GM19351 (cell line): Measurements from ENCODE around the gene ITGA7.

Experiments
- ATAC-seq: cut with Tn5 transposase; IDR thresholded peaks from one replicate; pipeline ENCODE4 v1.9.1; 2021; ENCODE audit warnings: mild to moderate bottlenecking, moderate library complexity; ENCODE audit not compliant: unreplicated experiment

Gene ITGA7

DNA sequence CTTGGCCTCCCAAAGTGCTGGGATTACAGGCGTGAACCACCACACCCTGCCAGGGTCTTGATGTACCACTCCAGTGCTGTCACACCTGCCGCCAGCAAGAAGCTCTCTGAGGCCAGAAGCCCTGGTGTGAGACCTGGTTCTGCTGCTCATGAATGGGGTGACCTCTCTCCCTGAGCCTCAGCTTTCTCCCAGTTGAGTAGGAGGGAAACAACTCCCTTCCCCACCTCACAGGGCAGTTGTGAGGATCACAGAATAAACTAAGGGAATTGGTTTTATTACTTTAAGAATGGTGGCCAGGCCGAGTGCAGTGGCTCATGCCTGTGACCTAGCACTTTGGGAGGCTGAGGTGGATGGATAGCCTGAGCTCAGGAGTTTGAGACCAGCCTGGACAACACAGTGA is 26.9 kb upstream of the ITGA7 start:
- ATAC-seq = no peak

DNA sequence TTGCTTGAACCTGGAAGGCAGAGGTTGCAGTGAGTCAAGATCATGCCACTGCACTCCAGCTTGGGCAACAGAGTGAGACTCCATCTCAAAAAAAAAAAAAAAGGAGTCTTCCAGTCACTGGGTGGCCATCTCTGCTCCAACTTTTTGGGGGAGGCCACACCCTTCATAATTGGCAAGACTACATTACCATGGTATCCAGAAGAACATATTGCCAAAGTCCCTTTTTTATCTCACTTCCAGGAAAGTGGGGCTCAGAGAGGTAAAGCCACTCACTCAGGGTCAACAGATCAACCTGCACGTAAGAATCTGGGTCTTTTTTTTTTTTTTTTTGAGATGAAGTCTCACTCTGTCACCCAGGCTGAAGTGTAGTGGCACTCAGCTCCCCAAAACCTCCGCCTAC is 26.2 kb upstream of the ITGA7 start:
- no peak for ATAC-seq

DNA sequence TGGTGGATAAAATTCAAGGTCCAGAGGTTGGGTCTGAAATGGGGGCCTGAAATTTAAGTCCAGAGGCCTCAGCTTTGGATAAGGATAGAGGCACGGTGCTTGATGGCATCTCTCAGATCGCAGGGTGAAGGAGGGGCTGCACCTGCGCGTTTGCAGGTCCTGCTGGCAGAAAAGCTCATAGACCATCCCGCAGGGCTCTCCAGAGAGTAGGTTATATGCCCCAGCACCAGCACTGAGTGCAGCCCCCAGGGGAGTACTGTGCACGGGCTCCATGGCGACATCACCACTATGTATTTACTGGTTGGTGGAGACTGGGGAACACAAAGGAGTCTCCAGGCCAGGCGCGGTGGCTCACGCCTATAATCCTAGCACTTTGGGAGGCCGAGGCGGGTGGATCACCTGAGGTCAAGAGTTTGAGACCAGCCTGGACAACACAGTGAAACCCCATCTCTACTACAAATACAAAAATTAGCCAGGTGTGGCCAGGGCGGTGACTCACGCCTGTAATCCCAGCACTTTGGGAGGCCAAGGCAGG is 25.4 kb upstream of the ITGA7 start:
- no peak for ATAC-seq

DNA sequence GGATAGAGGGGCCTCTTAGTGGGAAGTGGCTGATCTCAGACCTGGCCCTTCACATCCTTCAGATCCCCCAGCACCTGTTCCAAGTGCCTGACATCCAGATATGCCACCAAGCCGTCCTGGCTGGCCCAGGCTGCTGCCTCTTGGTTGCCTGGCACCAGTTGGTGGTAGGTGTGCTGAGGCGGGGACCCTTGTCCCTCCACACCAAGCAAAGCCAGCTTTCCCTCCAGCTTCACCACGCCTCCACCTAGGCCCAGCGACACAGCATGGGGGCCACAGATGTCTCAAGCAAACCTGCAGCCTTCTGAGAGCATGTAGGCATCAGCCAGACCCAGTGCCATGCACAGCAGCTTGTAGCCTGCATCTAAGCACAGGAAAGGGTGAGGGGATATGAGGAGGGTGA is 24.6 kb upstream of the ITGA7 start:
- ATAC-seq = no peak

DNA sequence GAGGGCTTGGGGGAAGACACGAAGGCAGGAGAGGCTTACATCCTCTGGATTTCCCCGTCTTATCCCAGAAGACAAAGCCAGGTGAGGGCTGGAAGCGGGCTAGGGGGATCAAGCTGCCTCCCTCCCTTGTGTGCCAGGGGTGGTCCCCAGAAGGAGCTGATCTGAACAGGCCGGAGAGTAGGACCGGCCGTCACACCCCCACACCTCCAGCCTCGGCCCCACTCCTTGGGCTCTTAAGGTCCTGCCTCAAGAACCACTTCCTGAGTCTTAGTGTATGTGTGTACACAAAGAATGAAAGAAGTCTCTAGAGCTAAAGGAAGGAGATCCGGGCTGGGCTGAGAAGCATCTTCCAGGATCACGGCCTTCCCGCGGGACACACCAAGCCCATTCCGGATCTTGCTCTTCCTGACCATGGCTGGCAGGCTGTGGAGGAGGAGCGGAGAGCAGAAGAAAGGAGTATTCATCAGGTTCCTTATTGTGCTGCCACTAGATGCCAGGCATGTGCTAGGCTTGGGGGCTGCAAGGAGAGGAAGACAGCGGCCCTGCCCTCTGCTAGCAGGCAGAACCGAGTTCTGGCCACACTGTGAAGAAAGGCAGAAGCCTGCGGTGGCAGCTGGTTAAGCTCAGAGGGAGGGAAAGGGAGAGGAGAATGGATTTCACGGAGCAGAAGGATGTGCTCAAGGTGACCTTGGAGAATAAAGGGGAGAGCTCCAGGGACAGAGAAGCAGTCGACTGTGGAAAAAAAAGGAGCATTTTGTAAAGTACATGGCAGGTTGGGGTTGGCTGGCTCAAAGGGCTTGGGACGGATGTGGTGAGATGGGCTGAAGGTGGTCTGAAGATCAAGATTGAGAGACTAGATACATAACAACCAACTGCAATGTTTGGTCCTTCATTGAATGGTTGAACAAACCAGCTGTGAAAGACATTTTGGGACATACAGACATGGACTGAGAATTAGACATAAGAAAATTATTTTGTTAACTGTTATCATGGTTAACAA is 22.4 kb upstream of the ITGA7 start:
- ATAC-seq = peak; percentile 42

DNA sequence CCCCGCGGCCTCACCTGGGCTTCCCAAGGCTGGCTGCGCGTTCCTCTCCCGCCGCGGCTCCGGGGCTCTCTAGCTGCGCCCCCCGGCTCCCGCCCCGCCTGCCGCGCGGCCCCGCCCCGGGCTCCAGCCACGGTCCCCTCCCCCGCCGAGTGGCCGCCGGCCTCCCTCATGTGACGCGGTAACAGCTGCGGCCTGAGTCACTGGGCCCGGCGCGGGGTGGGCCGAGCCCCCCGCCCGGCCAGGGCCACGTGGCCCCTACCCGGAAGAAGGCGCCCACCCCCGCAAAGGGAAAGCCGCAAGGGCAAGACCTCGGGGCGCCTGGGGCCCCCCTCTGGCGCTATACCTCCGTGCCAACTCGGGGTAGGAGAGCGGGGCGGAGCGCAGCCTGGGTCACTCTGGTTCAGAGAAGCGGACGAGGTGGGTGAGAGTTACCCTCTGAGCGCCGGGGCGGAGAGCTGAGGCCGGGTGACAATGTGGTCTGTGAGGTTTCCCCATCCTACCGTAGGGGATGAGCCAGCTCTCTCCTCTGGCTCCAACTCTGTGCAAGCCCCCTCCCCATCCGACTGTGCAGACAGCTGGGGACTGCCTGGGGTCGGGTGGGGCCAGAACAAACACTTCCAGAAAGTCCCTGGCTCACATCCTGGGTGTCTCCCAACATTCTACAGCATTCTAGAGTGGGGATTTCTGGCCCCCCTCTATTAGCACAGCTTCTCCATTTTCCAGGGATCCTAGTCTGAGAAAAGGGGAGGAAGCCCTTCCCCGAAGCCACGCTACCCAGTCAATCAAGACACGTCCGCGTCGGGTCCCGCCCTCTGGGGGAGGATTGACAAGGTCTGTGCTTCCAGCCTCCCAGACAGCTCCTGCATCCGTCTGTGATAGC is 21.5 kb upstream of the ITGA7 start, which contains the start of gene CD63:
Gene CD63 (minus strand): TSS at position 71 of the 880 bp plus-strand sequence. CDS start 668 bp downstream, outside the sequence.
- ATAC-seq = peak; percentile 63

DNA sequence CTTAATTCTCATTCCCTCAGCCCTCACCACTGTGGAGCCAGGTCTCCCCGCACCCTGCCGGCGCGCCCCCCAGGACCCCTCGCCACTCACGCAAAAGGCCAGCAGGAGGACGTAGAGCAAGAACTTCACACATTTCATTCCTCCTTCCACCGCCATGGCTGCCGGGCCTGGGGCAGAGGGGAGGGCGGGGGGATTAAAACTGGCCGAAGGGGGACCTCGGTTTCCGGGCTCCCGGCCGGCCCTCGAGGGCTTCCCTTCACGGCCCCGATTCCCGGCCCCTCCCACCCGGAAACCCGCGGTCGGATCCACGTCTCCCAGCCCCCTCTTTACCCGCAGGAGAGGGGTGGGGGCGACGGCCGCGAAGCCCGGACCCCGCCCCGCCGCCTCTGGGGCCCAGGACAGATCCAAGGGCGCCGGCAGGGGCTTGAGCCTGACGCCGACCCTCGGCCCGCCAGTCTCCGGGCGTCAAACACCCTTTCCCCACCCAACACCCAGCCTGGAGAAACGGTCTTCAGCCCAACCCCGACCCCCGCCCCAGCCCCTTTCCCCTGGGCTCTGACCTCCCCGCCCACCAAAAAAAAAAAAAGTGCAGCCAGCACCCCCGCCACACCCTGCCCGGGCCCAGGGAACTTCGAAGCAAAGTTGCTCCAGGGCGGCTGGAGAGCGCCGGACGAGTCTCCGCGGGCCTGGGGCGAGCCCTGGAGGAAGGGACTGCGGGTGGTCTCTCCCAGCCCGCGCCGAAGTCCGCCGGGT is 20.7 kb upstream of the ITGA7 start:
- peak; percentile 19 for ATAC-seq

DNA sequence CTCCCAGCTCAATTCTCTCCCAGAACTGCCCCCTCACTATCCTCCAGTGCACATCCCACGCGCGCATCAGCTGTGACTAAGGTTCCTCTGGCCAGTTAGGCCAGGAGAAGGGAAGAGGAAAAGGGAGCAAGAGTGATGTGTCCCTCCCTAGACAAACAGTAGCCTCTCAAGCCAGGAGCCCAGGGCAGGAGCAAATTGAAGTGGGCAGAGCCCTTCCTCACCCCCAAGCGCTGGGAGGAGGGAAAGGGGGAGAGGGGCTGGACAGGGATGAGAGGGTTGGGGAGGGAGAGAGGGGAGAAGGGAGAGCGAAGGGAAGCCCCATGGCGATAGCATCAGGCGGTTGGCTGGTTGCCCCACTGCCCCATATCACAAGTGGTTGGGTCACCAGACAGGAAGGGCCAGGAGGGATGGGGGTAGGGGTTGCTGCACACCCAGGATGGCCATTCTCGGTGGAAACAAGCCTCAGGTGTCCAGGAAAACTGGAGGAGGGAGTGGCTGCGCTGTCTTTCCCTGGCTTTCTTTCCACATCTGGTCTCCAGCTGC is 20.0 kb upstream of the ITGA7 start:
- no peak for ATAC-seq

DNA sequence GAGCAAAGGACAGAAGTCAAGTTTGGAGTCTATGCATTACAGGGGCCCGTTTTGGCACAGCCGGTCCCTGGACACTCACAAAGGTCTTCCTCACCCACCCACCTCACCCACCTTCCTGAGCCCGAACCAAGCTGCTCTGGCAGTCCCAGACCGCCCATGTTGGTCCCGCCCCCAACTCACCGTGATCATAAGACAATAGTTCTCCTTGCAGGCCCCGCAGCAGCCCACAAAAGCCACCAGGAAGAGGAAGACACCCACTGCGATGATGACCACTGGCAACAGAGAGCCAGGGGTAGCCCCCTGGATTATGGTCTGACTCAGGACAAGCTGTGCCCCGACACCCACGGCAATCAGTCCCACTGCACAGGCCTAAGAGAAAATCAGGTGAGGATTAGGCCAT is 19.3 kb upstream of the ITGA7 start:
- ATAC-seq = no peak

DNA sequence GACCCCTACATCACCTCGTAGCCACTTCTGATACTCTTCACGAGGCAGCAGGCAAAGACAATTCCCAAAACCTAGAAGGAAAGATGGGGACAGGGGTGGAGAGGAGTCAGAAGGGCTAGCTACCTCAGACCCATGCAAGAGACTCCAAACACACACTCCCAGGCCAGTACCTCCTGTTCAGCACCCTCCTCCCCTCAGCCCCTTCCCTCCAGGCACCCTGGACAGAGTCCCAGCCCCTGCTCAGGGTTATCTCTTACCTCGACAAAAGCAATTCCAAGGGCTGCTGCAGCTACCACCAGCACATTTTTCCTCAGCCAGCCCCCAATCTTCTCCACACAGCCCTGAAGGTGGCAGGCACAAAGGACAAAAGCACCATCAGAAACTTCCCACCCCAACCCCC is 17.9 kb upstream of the ITGA7 start:
- no peak for ATAC-seq

DNA sequence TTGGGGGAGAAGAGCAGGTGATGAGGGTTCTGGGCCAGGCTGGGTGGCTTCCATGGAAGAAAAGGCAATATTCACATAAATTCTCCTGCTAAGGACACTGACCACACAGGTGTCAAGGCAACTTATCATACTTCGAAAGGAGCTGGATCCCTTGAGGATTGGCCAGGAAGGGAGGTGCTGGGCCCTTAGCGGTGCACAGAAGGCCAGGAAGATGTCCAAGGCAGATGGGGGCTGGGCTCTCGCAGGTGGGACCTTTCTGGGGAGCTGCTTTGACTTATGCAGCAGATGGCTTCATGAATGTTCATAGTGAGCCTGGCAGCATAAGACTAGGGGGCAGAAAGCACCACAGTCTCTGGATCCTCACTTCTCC is 17.2 kb upstream of the ITGA7 start:
- no peak for ATAC-seq

DNA sequence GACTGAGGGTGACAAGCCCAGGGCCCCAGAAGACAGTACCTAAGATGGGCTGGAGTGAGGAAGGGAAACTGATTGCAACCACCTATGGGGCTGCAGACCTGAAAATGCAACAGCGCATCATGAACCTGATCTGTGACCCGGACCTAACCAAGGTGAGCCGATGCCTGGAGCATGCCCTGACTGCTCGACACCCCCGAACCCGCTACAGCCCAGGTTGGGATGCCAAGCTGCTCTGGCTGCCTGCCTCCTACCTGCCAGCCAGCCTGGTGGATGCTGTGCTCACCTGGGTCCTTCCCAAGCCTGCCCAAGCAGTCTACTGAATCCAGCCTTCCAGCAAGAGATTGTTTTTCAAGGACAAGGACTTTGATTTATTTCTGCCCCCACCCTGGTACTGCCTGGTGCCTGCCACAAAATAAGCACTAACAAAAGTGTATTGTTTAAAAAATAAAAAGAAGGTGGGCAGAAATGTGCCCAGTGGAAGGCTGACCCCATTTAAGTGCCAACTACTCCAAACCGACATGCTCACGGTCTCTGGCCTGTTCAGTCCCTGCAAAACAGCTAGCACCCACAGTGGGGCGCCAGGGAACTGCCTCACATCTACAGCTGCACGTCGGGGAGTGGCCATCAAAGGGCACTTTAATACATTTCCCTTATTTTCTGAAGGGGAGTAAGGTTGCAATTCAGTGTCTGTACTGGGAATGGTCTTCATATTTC is 16.7 kb upstream of the ITGA7 start:
- ATAC-seq = peak; percentile 39

DNA sequence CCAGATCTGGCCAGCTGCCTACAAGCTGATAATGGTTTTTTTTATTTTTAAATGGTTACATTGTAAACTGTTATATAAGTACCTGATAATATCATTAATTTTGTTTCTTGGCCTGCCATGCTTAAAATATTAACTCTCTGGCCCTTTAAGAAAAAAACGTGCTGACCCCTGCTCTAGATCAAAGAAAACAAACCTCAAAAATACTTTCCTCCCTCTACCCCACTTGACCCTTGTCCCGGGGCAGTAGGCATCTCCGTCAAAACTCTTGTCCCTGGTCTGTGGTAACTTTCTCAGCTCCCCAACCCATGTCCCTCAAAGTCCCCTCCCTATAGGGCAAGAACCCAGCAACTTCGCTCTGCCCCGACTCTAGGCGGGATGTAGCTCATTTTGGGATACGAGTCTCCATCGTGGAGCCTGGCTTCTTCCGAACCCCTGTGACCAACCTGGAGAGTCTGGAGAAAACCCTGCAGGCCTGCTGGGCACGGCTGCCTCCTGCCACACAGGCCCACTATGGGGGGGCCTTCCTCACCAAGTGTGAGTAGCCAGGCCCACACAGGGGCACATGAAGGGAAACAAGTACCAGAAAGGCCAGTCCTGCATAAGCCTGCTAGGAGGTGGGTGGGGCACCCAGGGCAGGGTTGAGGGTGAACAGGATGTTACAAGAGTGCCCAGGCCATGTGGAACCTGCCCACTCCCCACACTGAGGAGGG is 16.0 kb upstream of the ITGA7 start:
- no peak for ATAC-seq

DNA sequence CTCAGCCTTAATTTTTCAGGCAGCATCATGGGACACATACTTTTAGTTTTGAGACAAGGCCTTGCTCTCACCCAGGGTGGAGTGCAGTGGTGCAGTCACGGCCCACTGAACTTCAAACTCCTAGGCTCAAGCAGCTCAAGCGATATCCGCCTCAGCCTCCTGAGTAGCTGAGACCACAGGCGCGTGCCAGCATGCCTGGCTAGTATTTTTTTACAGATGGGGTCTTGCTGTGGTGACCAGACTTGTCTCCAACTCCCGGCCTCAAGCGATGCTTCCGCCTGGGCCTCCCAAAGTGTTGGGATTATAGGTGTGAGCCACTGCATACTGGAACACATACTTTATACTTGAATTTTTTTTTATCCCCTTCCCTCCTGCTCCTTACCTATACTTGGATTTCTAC is 15.2 kb upstream of the ITGA7 start:
- ATAC-seq = no peak

DNA sequence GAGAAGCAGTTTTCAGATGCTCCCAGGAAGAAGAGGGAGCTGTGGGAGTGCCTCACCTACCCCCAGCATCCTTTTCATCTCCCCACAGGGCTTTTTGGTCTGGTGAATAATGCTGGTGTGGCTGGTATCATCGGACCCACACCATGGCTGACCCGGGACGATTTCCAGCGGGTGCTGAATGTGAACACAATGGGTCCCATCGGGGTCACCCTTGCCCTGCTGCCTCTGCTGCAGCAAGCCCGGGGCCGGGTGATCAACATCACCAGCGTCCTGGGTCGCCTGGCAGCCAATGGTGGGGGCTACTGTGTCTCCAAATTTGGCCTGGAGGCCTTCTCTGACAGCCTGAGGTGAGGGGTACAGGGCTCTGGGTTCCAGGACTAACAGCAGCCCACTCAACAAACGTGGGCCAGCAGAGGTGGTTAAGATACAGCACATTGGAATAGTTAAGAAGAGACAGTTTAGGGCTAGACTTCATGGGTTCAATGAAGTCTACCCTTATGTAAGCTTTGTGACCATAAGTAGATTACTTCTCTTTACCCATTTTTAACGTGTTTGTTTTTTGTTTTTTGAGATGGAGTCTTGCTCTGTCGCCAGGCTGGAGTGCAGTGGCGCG is 14.0 kb upstream of the ITGA7 start:
- no peak for ATAC-seq

DNA sequence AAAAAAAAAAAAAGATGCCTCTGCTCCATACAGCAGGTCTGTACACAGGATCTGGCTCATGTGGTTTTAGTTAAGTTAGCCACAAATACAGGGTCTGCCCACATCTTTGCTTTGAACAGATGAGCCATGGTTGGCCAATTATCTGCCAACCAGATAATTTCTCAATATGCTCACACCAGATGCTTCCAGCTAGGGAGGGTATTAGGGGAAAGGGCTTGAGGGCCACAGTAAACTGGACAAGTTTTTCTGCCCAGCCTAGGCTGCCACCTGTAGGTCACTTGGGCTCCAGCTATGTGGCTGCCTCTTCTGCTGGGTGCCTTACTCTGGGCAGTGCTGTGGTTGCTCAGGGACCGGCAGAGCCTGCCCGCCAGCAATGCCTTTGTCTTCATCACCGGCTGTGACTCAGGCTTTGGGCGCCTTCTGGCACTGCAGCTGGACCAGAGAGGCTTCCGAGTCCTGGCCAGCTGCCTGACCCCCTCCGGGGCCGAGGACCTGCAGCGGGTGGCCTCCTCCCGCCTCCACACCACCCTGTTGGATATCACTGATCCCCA is 13.3 kb upstream of the ITGA7 start:
- no peak for ATAC-seq

DNA sequence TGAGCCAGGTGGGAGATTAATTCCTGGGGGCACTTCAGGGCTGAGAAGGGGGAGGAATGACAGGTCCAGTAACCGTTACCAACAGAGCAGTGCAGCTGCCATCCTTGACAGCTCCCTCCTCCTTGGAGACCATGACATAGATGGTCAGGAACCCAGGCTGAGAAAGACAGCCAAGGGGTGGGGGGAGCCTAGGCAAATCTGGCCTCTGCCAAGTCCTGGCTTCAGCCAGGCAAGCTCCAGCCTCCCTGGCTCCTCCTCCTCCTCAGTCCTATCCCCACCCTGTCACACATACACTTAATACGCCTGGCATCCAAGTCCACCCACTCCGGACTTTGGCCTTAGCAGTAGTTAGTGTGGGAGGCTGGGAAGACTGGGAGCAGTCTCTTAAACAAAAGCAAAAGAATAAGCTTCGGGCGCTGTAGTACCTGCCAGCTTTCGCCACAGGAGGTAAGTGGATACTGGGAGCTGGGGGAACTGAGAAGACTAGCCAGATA is 12.4 kb upstream of the ITGA7 start, which contains the start of gene RDH5:
Gene RDH5 (plus strand): TSS at position 323 of the 494 bp plus-strand sequence. CDS start 792 bp downstream, outside the sequence.
- ATAC-seq = no peak

DNA sequence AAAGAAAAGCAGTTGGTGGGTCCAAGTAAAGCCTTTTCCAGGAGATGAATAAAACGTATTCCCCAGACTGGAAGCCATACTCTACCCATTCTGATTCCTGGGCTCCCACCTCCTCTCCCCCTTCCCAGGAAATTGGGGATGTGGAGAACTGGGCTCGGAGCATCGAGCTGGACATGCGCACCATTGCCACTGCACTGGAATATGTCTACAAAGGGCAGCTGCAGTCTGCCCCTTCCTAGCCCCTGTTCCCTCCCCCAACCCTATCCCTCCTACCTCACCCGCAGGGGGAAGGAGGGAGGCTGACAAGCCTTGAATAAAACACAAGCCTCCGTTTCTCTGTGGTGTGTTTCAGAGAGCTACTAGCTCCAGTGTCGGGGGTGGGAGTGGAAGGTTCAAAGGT is 11.7 kb upstream of the ITGA7 start:
- ATAC-seq = no peak
